ENCODE results near the gene NLRP10.
"Not testable (repeated sequence)": the region's sequence is repeated elsewhere in the genome, so short reads cannot be mapped to it uniquely, and the experiment has no call there.

NLRP10 gene

GRCh38 chr11:7999795-8000194, 34.5 kb upstream of the NLRP10 start:
- H3K9ac ChIP-seq (ENCODE audit: low read length): no peak overlapping the region
- H3K4me3 ChIP-seq (ENCODE audit: low read depth in 1 of 2, low read length in 2 of 2): no peak overlapping the region
- H3K36me3 ChIP-seq (ENCODE audit: insufficient read depth, low read length): peaks cover 41% of the 10 kb centered on the region
- H3K27ac ChIP-seq (ENCODE audit: low read depth, low read length): no peak overlapping the region
- no peaks in the 10 kb centered on the region for H3K27me3 ChIP-seq (ENCODE audit: control insufficient read depth in 1 of 2, insufficient read depth in 2 of 2, low read length in 2 of 2)
- H3K9me3 ChIP-seq (ENCODE audit: low read length): no peaks in the 10 kb centered on the region
- no peaks in the 10 kb centered on the region for H3K4me1 ChIP-seq (ENCODE audit: insufficient read depth, low read length)

DNA sequence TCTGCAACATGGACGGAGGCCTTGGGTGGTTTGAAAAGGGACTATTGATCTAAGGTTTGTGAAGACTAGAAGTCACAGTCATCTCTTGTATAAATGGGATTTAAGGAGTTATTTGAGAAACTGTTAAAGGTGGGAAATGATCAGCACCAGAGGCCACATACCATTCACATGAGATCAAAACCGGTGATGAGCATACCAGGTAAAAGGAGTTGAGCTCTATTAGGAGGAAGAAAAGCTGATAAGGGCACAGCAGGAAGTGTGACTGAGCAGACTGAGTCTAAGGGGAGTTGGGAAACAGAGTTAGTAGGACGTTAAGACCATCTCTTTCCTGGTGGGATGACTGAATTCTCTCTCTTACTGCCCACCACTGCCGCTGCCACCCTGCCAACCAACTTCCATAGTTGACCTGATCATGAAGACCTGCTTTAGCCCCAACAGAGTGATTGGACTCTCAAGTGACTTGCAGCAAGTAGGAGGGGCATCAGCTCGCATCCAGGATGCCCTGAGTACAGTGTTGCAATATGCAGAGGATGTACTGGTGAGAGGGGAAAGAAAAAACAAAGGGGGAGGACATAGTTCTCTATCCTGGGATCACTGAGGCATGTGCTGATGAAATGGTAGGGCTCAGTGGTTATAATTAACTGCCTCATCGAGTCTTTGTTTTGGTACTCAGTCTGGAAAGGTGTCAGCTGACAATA, 29.5 kb upstream of the NLRP10 start:
- Histone ChIP-seq H3K4me1 (ENCODE audit: insufficient read depth, low read length) (no peaks in the 10 kb centered on the region), H3K27me3 (ENCODE audit: control insufficient read depth in 1 of 2, insufficient read depth in 2 of 2, low read length in 2 of 2) (no peaks in the 10 kb centered on the region), H3K36me3 (ENCODE audit: insufficient read depth, low read length) (peaks cover 77% of the 10 kb centered on the region), H3K9ac (ENCODE audit: low read length) (no peak overlapping the region), H3K9me3 (ENCODE audit: low read length) (no peaks in the 10 kb centered on the region), H3K4me3 (ENCODE audit: low read depth in 1 of 2, low read length in 2 of 2) (no peak overlapping the region), H3K27ac (ENCODE audit: low read depth, low read length) (no peak overlapping the region)

DNA sequence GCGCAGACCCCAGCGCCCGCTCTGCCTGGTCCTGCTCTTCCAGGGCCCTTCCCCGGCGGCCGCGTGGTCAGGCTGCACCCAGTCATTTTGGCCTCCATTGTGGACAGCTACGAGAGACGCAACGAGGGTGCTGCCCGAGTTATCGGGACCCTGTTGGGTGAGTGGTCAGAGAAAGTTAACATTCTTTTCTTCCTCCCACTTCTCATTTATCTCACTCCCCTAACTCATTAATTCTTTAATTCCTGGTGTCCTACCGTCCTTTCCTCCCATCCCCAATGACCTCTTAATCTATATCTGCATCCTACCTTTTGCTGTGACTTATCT, 22.3 kb upstream of the NLRP10 start:
- H3K27me3 ChIP-seq (ENCODE audit: control insufficient read depth in 1 of 2, insufficient read depth in 2 of 2, low read length in 2 of 2); H3K9me3 ChIP-seq (ENCODE audit: low read length): not testable (repeated sequence)
- Histone ChIP-seq H3K4me3 (ENCODE audit: low read depth in 1 of 2, low read length in 2 of 2) (peak overlapping the region; percentile 78 to 97), H3K27ac (ENCODE audit: low read depth, low read length) (peak overlapping the region; percentile 81), H3K36me3 (ENCODE audit: insufficient read depth, low read length) (peaks cover 29% of the 10 kb centered on the region), H3K9ac (ENCODE audit: low read length) (peak overlapping the region; percentile 70), H3K4me1 (ENCODE audit: insufficient read depth, low read length) (peaks cover 24% of the 10 kb centered on the region)

DNA sequence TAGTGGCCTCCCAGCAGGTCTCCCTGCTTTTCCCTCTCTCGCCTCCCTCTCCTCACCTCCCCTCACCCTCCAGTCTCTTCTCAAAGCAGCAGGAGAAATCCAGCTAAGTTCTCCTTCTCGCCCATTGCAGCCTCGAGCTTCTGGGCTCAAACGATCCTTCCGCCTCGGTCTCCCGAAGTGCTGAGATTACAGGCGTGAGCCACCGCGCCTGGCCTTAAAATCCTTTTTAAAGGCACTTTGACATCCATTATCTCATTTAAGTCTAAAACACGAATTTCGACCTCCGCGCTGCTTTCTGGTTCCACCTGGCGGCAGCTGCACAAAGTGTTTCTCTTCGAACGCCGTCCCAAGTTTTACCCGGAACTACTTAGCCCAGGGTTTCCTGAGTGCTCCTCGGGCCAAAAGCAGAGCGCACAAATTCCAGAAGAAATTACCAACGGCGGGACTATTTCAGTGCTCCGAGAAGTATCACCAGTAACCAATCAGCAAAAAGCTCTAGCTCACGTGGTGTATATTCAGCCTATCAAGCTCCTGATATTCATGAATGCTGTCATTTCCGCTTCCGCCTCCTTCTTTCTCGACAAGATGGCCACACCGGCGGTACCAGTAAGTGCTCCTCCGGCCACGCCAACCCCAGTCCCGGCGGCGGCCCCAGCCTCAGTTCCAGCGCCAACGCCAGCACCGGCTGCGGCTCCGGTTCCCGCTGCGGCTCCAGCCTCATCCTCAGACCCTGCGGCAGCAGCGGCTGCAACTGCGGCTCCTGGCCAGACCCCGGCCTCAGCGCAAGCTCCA, 21.7 kb upstream of the NLRP10 start, which contains the start of gene EIF3F:
Gene EIF3F (plus strand): TSS at position 570 of the 792 bp plus-strand sequence. CDS start 16 bp downstream, at position 586.
- Histone ChIP-seq H3K9me3 (ENCODE audit: low read length) (no peaks in the 10 kb centered on the region), H3K36me3 (ENCODE audit: insufficient read depth, low read length) (peaks cover 24% of the 10 kb centered on the region), H3K4me3 (ENCODE audit: low read depth in 1 of 2, low read length in 2 of 2) (peak within 1 kb of the TSS; percentile 78 to 97), H3K27me3 (ENCODE audit: control insufficient read depth in 1 of 2, insufficient read depth in 2 of 2, low read length in 2 of 2) (no peaks in the 10 kb centered on the region), H3K9ac (ENCODE audit: low read length) (peak within 1 kb of the TSS; percentile 70), H3K27ac (ENCODE audit: low read depth, low read length) (peak within 1 kb of the TSS; percentile 81), H3K4me1 (ENCODE audit: insufficient read depth, low read length) (peaks cover 24% of the 10 kb centered on the region)

- H3K9ac ChIP-seq (ENCODE audit: low read length): no peak overlapping the region
- peaks cover 18% of the 10 kb centered on the region for H3K4me1 ChIP-seq (ENCODE audit: insufficient read depth, low read length)
- no peaks in the 10 kb centered on the region for H3K9me3 ChIP-seq (ENCODE audit: low read length)
- H3K27me3 ChIP-seq (ENCODE audit: control insufficient read depth in 1 of 2, insufficient read depth in 2 of 2, low read length in 2 of 2): no peaks in the 10 kb centered on the region
- no peak overlapping the region for H3K4me3 ChIP-seq (ENCODE audit: low read depth in 1 of 2, low read length in 2 of 2)
- H3K27ac ChIP-seq (ENCODE audit: low read depth, low read length): no peak overlapping the region
- peaks cover 6% of the 10 kb centered on the region for H3K36me3 ChIP-seq (ENCODE audit: insufficient read depth, low read length)
Observed at GRCh38 chr11:7983832-7984590, 18.8 kb upstream of the NLRP10 start.

DNA sequence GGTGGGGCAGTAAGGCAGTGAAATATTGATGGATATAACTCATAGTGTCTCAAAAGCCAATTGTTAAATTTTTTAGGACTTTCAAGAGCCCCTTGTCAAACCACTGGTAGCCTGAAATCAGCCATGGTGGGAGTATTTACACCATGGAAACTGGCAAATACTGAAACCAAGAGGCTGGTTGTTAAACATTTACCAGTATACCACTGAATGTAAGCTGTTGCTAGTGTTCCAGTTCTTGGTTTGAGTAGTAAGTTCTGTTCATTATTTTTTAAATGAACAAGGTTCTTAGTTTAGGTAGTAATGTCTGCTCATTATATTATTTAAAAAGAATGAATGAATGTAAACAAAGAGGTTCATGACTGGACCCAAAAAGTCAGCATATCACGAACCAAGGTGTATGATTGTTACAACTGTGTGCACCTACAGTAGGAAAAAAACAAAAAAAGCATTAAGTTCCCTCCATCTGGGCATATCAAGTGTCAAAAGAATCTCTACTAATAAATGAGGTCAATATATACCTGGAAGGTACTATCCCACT, 17.4 kb upstream of the NLRP10 start:
- no peak overlapping the region for H3K4me3 ChIP-seq (ENCODE audit: low read depth in 1 of 2, low read length in 2 of 2)
- H3K9ac ChIP-seq (ENCODE audit: low read length): no peak overlapping the region
- H3K36me3 ChIP-seq (ENCODE audit: insufficient read depth, low read length): no peaks in the 10 kb centered on the region
- peaks cover 5% of the 10 kb centered on the region for H3K4me1 ChIP-seq (ENCODE audit: insufficient read depth, low read length)
- H3K9me3 ChIP-seq (ENCODE audit: low read length): no peaks in the 10 kb centered on the region
- H3K27ac ChIP-seq (ENCODE audit: low read depth, low read length): no peak overlapping the region
- no peaks in the 10 kb centered on the region for H3K27me3 ChIP-seq (ENCODE audit: control insufficient read depth in 1 of 2, insufficient read depth in 2 of 2, low read length in 2 of 2)

DNA sequence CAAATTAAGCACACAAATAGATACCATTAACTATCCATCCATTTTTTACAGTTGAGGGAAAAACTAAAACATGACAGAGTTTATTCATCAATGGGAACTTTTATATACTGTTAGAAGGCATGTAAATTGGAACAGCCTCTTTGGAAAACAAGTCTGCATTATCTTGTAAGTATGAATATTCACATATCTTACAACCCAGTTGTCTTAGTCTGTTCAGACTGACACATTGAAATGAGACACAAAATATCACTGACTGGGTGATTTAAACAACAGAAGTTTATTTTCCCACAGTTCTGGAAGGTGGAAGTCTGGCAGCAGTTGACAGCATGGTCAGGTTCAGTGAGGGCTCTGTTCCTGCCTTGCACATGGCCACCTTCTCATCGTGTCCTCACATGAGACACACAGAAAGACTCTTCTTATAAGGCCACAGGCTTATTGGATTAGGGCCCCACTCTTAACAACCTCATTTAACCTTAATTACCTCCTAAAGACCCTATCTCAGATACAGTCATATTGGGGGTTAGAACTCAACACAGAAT, 16.4 kb upstream of the NLRP10 start:
- Histone ChIP-seq H3K9ac (ENCODE audit: low read length) (no peak overlapping the region), H3K9me3 (ENCODE audit: low read length) (no peaks in the 10 kb centered on the region), H3K36me3 (ENCODE audit: insufficient read depth, low read length) (no peaks in the 10 kb centered on the region), H3K4me1 (ENCODE audit: insufficient read depth, low read length) (peaks cover 5% of the 10 kb centered on the region), H3K27ac (ENCODE audit: low read depth, low read length) (no peak overlapping the region), H3K27me3 (ENCODE audit: control insufficient read depth in 1 of 2, insufficient read depth in 2 of 2, low read length in 2 of 2) (no peaks in the 10 kb centered on the region), H3K4me3 (ENCODE audit: low read depth in 1 of 2, low read length in 2 of 2) (no peak overlapping the region)

GRCh38 chr11:7977232-7977917, 12.1 kb upstream of the NLRP10 start:
- no peak overlapping the region for H3K4me3 ChIP-seq (ENCODE audit: low read depth in 1 of 2, low read length in 2 of 2)
- no peak overlapping the region for H3K27ac ChIP-seq (ENCODE audit: low read depth, low read length)
- H3K27me3 ChIP-seq (ENCODE audit: control insufficient read depth in 1 of 2, insufficient read depth in 2 of 2, low read length in 2 of 2): no peaks in the 10 kb centered on the region
- H3K9ac ChIP-seq (ENCODE audit: low read length): no peak overlapping the region
- H3K36me3 ChIP-seq (ENCODE audit: insufficient read depth, low read length): no peaks in the 10 kb centered on the region
- H3K4me1 ChIP-seq (ENCODE audit: insufficient read depth, low read length): no peaks in the 10 kb centered on the region
- H3K9me3 ChIP-seq (ENCODE audit: low read length): no peaks in the 10 kb centered on the region

DNA sequence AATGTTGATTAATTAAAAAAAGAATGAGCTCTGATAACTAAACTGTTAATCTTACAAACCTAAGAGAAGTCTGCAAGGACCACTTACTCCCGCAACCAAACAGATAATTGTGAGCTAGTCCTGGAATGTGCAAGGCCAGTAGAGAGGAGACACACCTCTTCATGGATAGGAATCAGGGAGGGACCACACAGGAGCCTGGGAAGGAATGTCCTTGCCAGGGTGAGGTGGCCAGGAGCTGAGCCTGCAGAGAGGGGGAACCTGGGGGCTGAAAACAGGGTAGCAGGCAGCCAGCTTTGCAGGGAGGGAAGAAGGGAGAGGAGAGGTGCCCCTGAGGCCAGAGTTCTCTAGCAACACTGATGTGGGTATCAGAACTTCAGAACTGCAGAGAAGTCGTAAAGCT, 9.4 kb upstream of the NLRP10 start:
- H3K4me3 ChIP-seq (ENCODE audit: low read depth in 1 of 2, low read length in 2 of 2): no peak overlapping the region
- H3K36me3 ChIP-seq (ENCODE audit: insufficient read depth, low read length): no peaks in the 10 kb centered on the region
- no peaks in the 10 kb centered on the region for H3K4me1 ChIP-seq (ENCODE audit: insufficient read depth, low read length)
- no peaks in the 10 kb centered on the region for H3K27me3 ChIP-seq (ENCODE audit: control insufficient read depth in 1 of 2, insufficient read depth in 2 of 2, low read length in 2 of 2)
- no peak overlapping the region for H3K27ac ChIP-seq (ENCODE audit: low read depth, low read length)
- H3K9me3 ChIP-seq (ENCODE audit: low read length): no peaks in the 10 kb centered on the region
- H3K9ac ChIP-seq (ENCODE audit: low read length): no peak overlapping the region

DNA sequence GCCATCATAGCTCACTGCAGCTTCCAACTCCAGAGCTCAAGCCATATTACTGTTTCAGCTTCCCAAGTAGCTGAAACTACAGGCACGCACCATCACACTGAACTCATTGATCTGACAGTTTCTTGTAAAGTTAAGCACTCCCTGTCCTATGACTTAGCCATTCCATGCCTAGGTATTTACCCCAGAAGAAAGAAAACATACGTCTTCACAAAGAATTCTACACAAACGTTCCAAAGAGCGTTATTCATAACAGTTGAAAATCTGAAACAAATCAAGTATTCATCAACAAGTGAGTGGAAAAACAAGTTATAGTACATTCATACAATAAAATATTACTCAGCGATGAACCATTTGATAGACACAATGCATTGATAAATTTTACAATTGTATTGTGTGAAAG, 7.8 kb upstream of the NLRP10 start:
- Histone ChIP-seq H3K9me3 (ENCODE audit: low read length) (no peaks in the 10 kb centered on the region), H3K36me3 (ENCODE audit: insufficient read depth, low read length) (no peaks in the 10 kb centered on the region), H3K4me3 (ENCODE audit: low read depth in 1 of 2, low read length in 2 of 2) (no peak overlapping the region), H3K27ac (ENCODE audit: low read depth, low read length) (no peak overlapping the region), H3K27me3 (ENCODE audit: control insufficient read depth in 1 of 2, insufficient read depth in 2 of 2, low read length in 2 of 2) (no peaks in the 10 kb centered on the region), H3K4me1 (ENCODE audit: insufficient read depth, low read length) (no peaks in the 10 kb centered on the region), H3K9ac (ENCODE audit: low read length) (no peak overlapping the region)

- Histone ChIP-seq H3K9me3 (ENCODE audit: low read length) (no peaks in the 10 kb centered on the region), H3K4me3 (ENCODE audit: low read depth in 1 of 2, low read length in 2 of 2) (no peak overlapping the region), H3K27me3 (ENCODE audit: control insufficient read depth in 1 of 2, insufficient read depth in 2 of 2, low read length in 2 of 2) (no peaks in the 10 kb centered on the region), H3K36me3 (ENCODE audit: insufficient read depth, low read length) (no peaks in the 10 kb centered on the region), H3K4me1 (ENCODE audit: insufficient read depth, low read length) (no peaks in the 10 kb centered on the region), H3K9ac (ENCODE audit: low read length) (no peak overlapping the region), H3K27ac (ENCODE audit: low read depth, low read length) (no peak overlapping the region)
Observed at GRCh38 chr11:7971846-7972245, 6.6 kb upstream of the NLRP10 start.

Data from muscle layer of colon (tissue), 2 donors.